MM.1S (cell line): ENCODE measurements around the gene IQCK.

Source experiments
- DNase-seq: peaks from one replicate; pipeline ENCODE4 v3.0.0-alpha.2; 2015
- H2AFZ ChIP-seq: fragments of 300-600 bp; sonication (generic); 2 replicates; pipeline ENCODE4 v1.6.0; 2016; ENCODE audit warnings: antibody characterized with exemption, low read length
- H3F3A ChIP-seq: fragments of 300-600 bp; sonication (generic); 2 replicates; pipeline ENCODE4 v1.6.1; 2016; ENCODE audit warnings: mild to moderate bottlenecking, antibody characterized with exemption, low read length, moderate library complexity, mixed read lengths; ENCODE audit not compliant: insufficient read depth
- H3K27ac ChIP-seq: fragments of 300-600 bp; sonication (generic); 2 replicates; pipeline ENCODE4 v1.5.1; 2016; ENCODE audit warnings: mild to moderate bottlenecking, low read length
- H3K27me3 ChIP-seq: fragments of 300-600 bp; sonication (generic); replicated peaks from 2 replicates; pipeline ENCODE4 v1.6.0; 2016; ENCODE audit warnings: low read length; ENCODE audit not compliant: insufficient read depth
- H3K36me3 ChIP-seq: fragments of 300-600 bp; sonication (generic); replicated peaks from 2 replicates; pipeline ENCODE4 v1.6.1; 2016; ENCODE audit warnings: mild to moderate bottlenecking, low read length, mixed read lengths; ENCODE audit not compliant: insufficient read depth
- H3K4me1 ChIP-seq: fragments of 300-600 bp; sonication (generic); 2 replicates; pipeline ENCODE4 v1.6.1; 2016; ENCODE audit warnings: low read length, mixed read lengths
- H3K4me2 ChIP-seq: fragments of 300-600 bp; sonication (generic); 2 replicates; pipeline ENCODE4 v1.6.0; 2016; ENCODE audit warnings: low read depth, low read length
- H3K4me3 ChIP-seq: fragments of 300-600 bp; sonication (generic); 2 replicates; pipeline ENCODE4 v1.5.1; 2016; ENCODE audit warnings: low read length, mixed read lengths
- H3K79me2 ChIP-seq: fragments of 300-600 bp; sonication (generic); 2 replicates; pipeline ENCODE4 v1.6.1; 2016; ENCODE audit warnings: mixed run types, low read length, mixed read lengths
- H3K9ac ChIP-seq: fragments of 300-600 bp; sonication (generic); 2 replicates; pipeline ENCODE4 v1.6.1; 2016; ENCODE audit warnings: low read length, mixed read lengths
- H3K9me2 ChIP-seq: fragments of 300-600 bp; sonication (generic); replicated peaks from 2 replicates; pipeline ENCODE4 v1.6.1; 2016; ENCODE audit warnings: mild to moderate bottlenecking, low read length, mixed read lengths; ENCODE audit not compliant: insufficient read depth
- H3K9me3 ChIP-seq: fragments of 300-600 bp; sonication (generic); replicated peaks from 2 replicates; pipeline ENCODE4 v1.6.1; 2016; ENCODE audit warnings: mild to moderate bottlenecking, low read length, mixed read lengths; ENCODE audit not compliant: insufficient read depth
- H4K20me1 ChIP-seq: fragments of 300-600 bp; sonication (generic); 2 replicates; pipeline ENCODE4 v1.6.1; 2016; ENCODE audit warnings: mild to moderate bottlenecking, low read length, moderate library complexity, mixed read lengths; ENCODE audit not compliant: insufficient read depth
- EZH2 ChIP-seq: fragments of 300-600 bp; sonication (generic); optimal IDR thresholded peaks from 2 replicates; pipeline ENCODE3; 2017; ENCODE audit warnings: low read depth, mild to moderate bottlenecking, antibody characterized with exemption, low read length, mixed read lengths
- EZH2phosphoT487 ChIP-seq: fragments of 300-600 bp; sonication (generic); IDR thresholded peaks from 2 replicates; pipeline ENCODE4 v1.6.1; 2018; ENCODE audit warnings: antibody characterized with exemption, low read length
- TF ChIP-seq, protein P1 (sequence below): fragments of 300-600 bp; sonication (generic); IDR thresholded peaks from 2 replicates; pipeline ENCODE4 v1.5.1; 2016; ENCODE audit warnings: antibody characterized with exemption, low read length, mixed read lengths

IQCK gene

DNA sequence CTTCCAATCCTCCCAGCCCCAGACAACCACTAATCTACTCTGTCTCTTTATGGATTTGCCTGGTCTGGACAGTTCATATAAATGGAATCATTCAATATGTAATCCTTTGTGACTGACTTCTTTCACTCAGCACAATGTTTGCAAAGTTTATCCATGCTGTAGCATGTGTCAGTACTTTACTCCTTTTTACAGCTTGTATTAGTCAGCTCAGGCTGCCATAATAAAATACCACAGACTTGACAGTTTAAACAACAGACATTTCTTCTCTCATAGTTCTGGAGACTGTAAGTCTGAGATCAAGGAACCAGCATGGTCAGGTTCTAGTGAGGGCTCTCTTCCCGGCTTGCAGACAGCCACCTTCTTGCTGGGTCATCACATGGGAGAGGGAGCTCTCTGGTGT lies 125.3 kb downstream of the IQCK start:
- H3K9ac ChIP-seq, result no peak overlapping the region
- H4K20me1 ChIP-seq, result no peaks in the 10 kb centered on the region
- TF ChIP-seq EZH2phosphoT487, result no peak
- TF ChIP-seq EZH2, result no peak
- TF ChIP-seq, protein P1, sequence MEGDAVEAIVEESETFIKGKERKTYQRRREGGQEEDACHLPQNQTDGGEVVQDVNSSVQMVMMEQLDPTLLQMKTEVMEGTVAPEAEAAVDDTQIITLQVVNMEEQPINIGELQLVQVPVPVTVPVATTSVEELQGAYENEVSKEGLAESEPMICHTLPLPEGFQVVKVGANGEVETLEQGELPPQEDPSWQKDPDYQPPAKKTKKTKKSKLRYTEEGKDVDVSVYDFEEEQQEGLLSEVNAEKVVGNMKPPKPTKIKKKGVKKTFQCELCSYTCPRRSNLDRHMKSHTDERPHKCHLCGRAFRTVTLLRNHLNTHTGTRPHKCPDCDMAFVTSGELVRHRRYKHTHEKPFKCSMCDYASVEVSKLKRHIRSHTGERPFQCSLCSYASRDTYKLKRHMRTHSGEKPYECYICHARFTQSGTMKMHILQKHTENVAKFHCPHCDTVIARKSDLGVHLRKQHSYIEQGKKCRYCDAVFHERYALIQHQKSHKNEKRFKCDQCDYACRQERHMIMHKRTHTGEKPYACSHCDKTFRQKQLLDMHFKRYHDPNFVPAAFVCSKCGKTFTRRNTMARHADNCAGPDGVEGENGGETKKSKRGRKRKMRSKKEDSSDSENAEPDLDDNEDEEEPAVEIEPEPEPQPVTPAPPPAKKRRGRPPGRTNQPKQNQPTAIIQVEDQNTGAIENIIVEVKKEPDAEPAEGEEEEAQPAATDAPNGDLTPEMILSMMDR, result no peak
- DNase-seq, result no peak
- H2AFZ ChIP-seq, result no peak overlapping the region
- no peaks in the 10 kb centered on the region for H3K4me1 ChIP-seq
- no peak overlapping the region for H3K27ac ChIP-seq
- H3K79me2 ChIP-seq, result no peaks in the 10 kb centered on the region
- no peaks in the 10 kb centered on the region for H3K36me3 ChIP-seq
- H3K27me3 ChIP-seq, result no peaks in the 10 kb centered on the region
- no peak overlapping the region for H3K4me2 ChIP-seq
- H3K4me3 ChIP-seq, result no peak overlapping the region
- no peaks in the 10 kb centered on the region for H3K9me3 ChIP-seq
- no peaks in the 10 kb centered on the region for H3F3A ChIP-seq
- H3K9me2 ChIP-seq, result no peaks in the 10 kb centered on the region

DNA sequence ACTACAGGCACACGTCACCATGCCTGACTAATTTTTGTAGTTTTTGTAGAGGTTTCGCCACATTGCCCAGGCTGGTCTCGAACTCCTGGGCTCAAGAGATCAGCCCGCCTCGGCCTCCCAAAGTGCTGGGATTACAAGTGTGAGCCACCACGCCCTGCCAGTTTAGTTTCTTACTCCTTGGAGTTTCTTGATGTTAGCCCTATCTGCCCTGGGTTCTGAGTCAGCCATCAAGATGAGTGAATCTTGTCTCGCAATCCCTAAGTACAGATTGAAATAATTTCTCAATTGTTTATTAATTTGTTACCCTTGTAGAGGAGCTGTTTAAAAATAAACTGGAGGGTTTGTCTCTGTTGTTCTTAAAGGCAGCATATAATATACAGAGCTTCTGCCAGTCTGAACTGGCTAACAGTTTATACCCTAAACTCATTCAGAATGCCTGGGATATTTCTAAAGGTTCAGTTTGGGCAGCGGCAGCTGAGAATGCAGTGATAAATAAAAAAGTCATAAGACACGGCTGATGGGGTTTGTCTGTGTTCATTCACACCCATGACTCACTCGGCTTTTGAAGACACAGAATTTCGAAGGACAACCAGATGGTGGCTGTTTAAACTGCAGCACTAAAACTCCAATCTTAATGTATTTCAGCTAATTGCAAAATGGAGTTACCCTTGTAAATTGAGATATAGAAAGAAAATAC lies 127.0 kb downstream of the IQCK start:
- DNase-seq, result no peak

DNA sequence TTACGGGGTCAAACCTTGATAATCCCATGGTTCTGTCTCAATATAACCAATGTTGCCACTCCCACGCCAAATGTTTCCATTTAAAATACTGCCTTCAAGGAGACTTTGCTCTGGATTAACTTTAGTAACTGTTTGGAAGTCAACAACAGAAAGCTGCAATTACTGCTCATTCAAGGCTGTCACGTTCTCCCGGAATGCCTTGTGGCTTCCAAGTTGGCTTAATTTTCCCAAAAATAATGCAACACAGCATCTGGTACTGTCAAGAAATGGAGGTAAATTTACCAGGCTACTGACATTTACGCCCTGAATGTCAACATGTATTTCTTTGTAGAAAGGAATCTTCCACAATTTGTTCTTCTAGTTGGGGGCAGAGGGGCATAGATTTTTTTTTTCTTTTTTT lies 128.4 kb downstream of the IQCK start:
- no peaks in the 10 kb centered on the region for H3K9me2 ChIP-seq
- H3K36me3 ChIP-seq, result no peaks in the 10 kb centered on the region
- H3K9ac ChIP-seq, result no peak overlapping the region
- no peaks in the 10 kb centered on the region for H4K20me1 ChIP-seq
- H3K27ac ChIP-seq, result no peak overlapping the region
- no peak overlapping the region for H2AFZ ChIP-seq
- H3K4me3 ChIP-seq, result no peak overlapping the region
- no peaks in the 10 kb centered on the region for H3K79me2 ChIP-seq
- DNase-seq, result no peak
- H3K9me3 ChIP-seq, result no peaks in the 10 kb centered on the region
- H3F3A ChIP-seq, result no peaks in the 10 kb centered on the region
- H3K4me2 ChIP-seq, result no peak overlapping the region
- no peaks in the 10 kb centered on the region for H3K27me3 ChIP-seq
- TF ChIP-seq EZH2, result no peak
- no peak for TF ChIP-seq EZH2phosphoT487
- TF ChIP-seq, protein P1, result no peak
- no peaks in the 10 kb centered on the region for H3K4me1 ChIP-seq

More for the DNA sequence above, 127.0 kb downstream of the IQCK start:
- no peak overlapping the region for H3K4me3 ChIP-seq
- H3K79me2 ChIP-seq, result no peaks in the 10 kb centered on the region
- no peak overlapping the region for H3K27ac ChIP-seq
- no peaks in the 10 kb centered on the region for H3F3A ChIP-seq
- H3K9me3 ChIP-seq, result no peaks in the 10 kb centered on the region
- no peak overlapping the region for H3K4me2 ChIP-seq
- H3K27me3 ChIP-seq, result no peaks in the 10 kb centered on the region
- no peak overlapping the region for H2AFZ ChIP-seq
- TF ChIP-seq EZH2phosphoT487 (no peak), EZH2 (no peak)
- TF ChIP-seq, protein P1, result no peak
- no peaks in the 10 kb centered on the region for H3K4me1 ChIP-seq
- H3K9me2 ChIP-seq, result no peaks in the 10 kb centered on the region
- no peaks in the 10 kb centered on the region for H4K20me1 ChIP-seq
- no peak overlapping the region for H3K9ac ChIP-seq
- H3K36me3 ChIP-seq, result no peaks in the 10 kb centered on the region
